Loucy (cell line): ENCODE data around the gene PXMP4.

Experiments used
- CTCF ChIP-seq: fragments of 200-600 bp; sonication (generic); conservative IDR thresholded peaks from 2 replicates; pipeline ENCODE4 v1.5.1; 2014; ENCODE audit warnings: mild to moderate bottlenecking, antibody characterized with exemption, low read length
- EZH2phosphoT487 ChIP-seq: fragments of 200-600 bp; IDR thresholded peaks from 2 replicates; pipeline ENCODE4 v1.6.1; 2018; ENCODE audit warnings: antibody characterized with exemption, mild to moderate bottlenecking, moderate library complexity, borderline replicate concordance

DNA sequence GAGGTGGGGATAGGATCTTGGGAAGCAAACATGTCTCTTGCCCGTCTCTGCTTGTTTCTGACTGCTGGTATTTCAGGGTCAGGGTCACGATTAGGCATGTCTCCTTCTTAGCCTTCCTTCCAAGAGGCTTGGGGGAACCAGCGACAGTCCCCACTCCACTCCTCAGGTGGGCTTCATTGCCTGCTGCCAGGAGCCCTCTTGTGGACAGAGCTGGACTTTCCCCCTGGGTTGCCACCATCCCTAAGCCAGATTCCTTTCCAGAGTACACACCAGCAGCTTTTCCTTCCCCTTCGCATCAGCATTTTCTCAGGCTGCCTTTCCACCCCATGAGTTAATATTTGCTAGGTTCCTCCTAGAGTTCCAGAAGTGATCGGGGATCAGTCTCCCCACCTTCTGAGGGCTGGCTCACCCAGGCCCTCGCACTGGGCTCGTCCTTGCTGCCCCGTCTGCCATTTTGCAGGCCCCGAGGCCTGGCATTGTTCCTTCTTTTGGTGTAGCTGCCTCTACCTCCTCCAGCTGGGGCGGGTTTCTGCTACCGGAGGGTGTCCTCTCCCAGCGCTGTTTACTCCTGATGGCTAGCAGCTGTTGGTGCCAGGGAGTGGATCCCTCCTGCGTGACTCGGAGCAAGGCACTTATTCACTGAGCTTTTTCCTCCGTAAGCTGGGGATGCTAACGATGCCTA, 66.8 kb downstream of the PXMP4 start:
- TF ChIP-seq CTCF (peak; percentile 89), EZH2phosphoT487 (no peak)
